GM08714 (cell line): ENCODE results near the gene CTNNBL1.

ENCODE experiments used
- H3K4me3 ChIP-seq: fragments of 200-500 bp; sonication (Bioruptor generic); 2 replicates; pipeline ENCODE4 v1.5.1; 2014; ENCODE audit warnings: mild to moderate bottlenecking, low read length, inconsistent platforms
- ZNF274 ChIP-seq: IDR thresholded peaks from 2 replicates; pipeline ENCODE4 v1.6.1; 2012; ENCODE audit warnings: mild to moderate bottlenecking, low read depth, low read length

Gene CTNNBL1

GRCh38 chr20:37804584-37805566 lies 111.0 kb downstream of the CTNNBL1 start:
- TF ChIP-seq ZNF274 = no peak
- H3K4me3 ChIP-seq = peak overlapping the region; percentile 51; the same call in 1 of the 2 replicates

GRCh38 chr20:37807471-37808232 lies 113.8 kb downstream of the CTNNBL1 start:
- TF ChIP-seq ZNF274 = no peak

GRCh38 chr20:37808233-37809070 lies 114.6 kb downstream of the CTNNBL1 start:
- TF ChIP-seq ZNF274 = no peak
- H3K4me3 ChIP-seq = no peak overlapping the region

More at GRCh38 chr20:37807471-37808232, 113.8 kb downstream of the CTNNBL1 start:
- H3K4me3 ChIP-seq = no peak overlapping the region

- no peak overlapping the region for H3K4me3 ChIP-seq
- no peak for TF ChIP-seq ZNF274
These were observed 116.2 kb downstream of the CTNNBL1 start for GRCh38 chr20:37810027-37810426.

- H3K4me3 ChIP-seq = no peak overlapping the region
- TF ChIP-seq ZNF274 = no peak
These were observed 122.2 kb downstream of the CTNNBL1 start for GRCh38 chr20:37816003-37816402.

GRCh38 chr20:37816726-37817125 lies 122.9 kb downstream of the CTNNBL1 start:
- H3K4me3 ChIP-seq = no peak overlapping the region
- TF ChIP-seq ZNF274 = no peak

- no peak for TF ChIP-seq ZNF274
- no peak overlapping the region for H3K4me3 ChIP-seq
These were observed 127.9 kb downstream of the CTNNBL1 start for GRCh38 chr20:37821696-37822095.

- no peak overlapping the region for H3K4me3 ChIP-seq
- no peak for TF ChIP-seq ZNF274
These were observed 128.3 kb downstream of the CTNNBL1 start for GRCh38 chr20:37822141-37822601.

GRCh38 chr20:37823296-37823980 lies 129.6 kb downstream of the CTNNBL1 start:
- no peak for TF ChIP-seq ZNF274
- H3K4me3 ChIP-seq = no peak overlapping the region

- H3K4me3 ChIP-seq = no peak overlapping the region
- TF ChIP-seq ZNF274 = no peak
These were observed 133.8 kb downstream of the CTNNBL1 start for GRCh38 chr20:37827605-37828004.

GRCh38 chr20:37828684-37829083 lies 134.9 kb downstream of the CTNNBL1 start:
- no peak for TF ChIP-seq ZNF274
- no peak overlapping the region for H3K4me3 ChIP-seq

GRCh38 chr20:37829128-37829527 lies 135.3 kb downstream of the CTNNBL1 start:
- H3K4me3 ChIP-seq = no peak overlapping the region
- TF ChIP-seq ZNF274 = no peak

- no peak for TF ChIP-seq ZNF274
- no peak overlapping the region for H3K4me3 ChIP-seq
These were observed 139.5 kb downstream of the CTNNBL1 start for GRCh38 chr20:37833221-37833896.
